Measurements from ENCODE around the gene MBP. TPM values are rescaled to one million over a fixed set of nuclear protein-coding genes. Genes with fewer than 3 reads are reported as not detected.

The MBP gene
- total and polyA plus RNA-seq, 10 of the 15 experiments (the other 5 are each of a cell fraction or from before 2014, with no cell fraction given) = 12.2 to 67.8 (median 42.1) TPM

DNA sequence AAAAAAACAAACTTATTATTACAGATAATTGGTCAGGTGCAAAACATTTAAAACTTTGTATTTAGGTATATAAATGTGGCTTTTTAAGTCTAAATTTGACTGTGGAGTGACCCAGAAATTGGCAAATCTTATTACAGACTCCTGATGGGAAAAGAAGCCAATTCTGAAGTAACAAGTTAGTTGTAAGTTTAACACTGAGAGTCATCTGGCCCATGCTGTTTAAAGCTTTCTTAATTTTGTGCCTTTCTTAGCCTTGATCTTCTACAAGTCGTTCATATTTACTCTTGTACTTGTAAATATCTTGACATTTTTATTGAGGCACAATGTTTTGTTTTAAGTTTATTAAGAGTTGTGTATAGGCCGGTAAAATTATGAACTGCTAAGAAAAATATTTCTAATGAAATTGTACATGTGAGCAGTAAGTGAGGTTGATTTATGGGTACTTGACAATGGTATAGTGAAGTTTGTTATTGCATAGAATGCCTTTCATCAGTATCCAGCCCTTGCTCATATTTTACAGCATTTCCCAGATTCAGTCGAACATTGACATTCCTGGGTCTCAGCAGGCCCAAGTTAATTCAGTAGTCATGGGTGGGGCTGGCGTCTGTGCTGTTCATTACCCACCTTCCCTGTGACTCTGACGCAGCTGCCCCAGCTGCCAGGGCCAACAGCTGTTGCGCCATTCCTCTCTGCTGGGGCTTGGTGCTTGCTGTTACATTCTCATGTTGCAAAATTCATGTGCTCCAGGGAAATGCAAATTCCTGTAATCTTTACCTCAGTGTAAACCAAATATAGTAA is 188.8 kb downstream of the MBP start:
- H3K4me3 ChIP-seq = no peak overlapping the region
- no peaks in the 10 kb centered on the region for H3K79me2 ChIP-seq (ENCODE audit: control insufficient read depth, insufficient read depth, low read length)
- H3K9me3 ChIP-seq (replicated peaks; ENCODE audit: control insufficient read depth, insufficient read depth, low read length) = no peaks in the 10 kb centered on the region
- DNase-seq (ENCODE audit: low read depth, low spot score) (no peak), FAIRE-seq (no peak), ATAC-seq (no peak)
- no peak overlapping the region for H3K4me2 ChIP-seq (ENCODE audit: control insufficient read depth, insufficient read depth)
- H4K20me1 ChIP-seq (ENCODE audit: control insufficient read depth, insufficient read depth) = no peaks in the 10 kb centered on the region
- ChIA-PET RAD21 (ENCODE audit: unreplicated experiment) (interaction anchor here (0.6 kb wide), 1 partner anchor 116 kb away, joined by 3 read pairs; no protein-coding TSS in a partner anchor), POLR2A (no interaction called here), CTCF (interaction anchor here (1.0 to 3.5 kb wide), 4 partner anchors 20 to 141 kb away, joined by 3 to 17 read pairs (median 4); no protein-coding TSS in a partner anchor), SMC1A (ENCODE audit: uncharacterized antibody, unreplicated experiment) (interaction anchor here (1.0 to 2.7 kb wide), 4 partner anchors 12 to 39 kb away, joined by 3 to 13 read pairs (median 4); no protein-coding TSS in a partner anchor)
- H3K4me1 ChIP-seq (ENCODE audit: control insufficient read depth, insufficient read depth, low read length) = no peaks in the 10 kb centered on the region
- 98% methylated on average over 6 of the region's 6 CpGs for WGBS (ENCODE audit: insufficient coverage, insufficient replicate concordance, low lambda C conversion rate, missing lambda C conversion rate)
- H3K9ac ChIP-seq (ENCODE audit: control insufficient read depth, insufficient read depth, low read length) = no peak overlapping the region
- no peaks in the 10 kb centered on the region for H3K27me3 ChIP-seq (replicated peaks in 1 of 2; ENCODE audit: control insufficient read depth in 2 of 2, insufficient read depth in 2 of 2, low read length in 1 of 2)
- no peak overlapping the region for H2AFZ ChIP-seq (ENCODE audit: control insufficient read depth, low read depth, low read length)
- intact Hi-C loops (cut with micrococcal nuclease; ENCODE audit: unreplicated experiment) (no loop called here), in situ Hi-C loops (cut with MboI) (no loop called here)
- TF ChIP-seq PRDM15 (CRISPR knock-in tag; IDR thresholded peaks at IDR 0.05) (no peak), GABPA (IDR thresholded peaks at IDR 0.05; ENCODE audit: low read depth) (no peak), HCFC1 (IDR thresholded peaks at IDR 0.05; ENCODE audit: low read length) (no peak), RCOR1 (conservative IDR thresholded peaks at IDR 0.05; ENCODE audit: low read depth, low read length) (no peak), IRF4 (IDR thresholded peaks at IDR 0.05; ENCODE audit: low read depth, low read length) (no peak), ZNF384 (IDR thresholded peaks at IDR 0.05; ENCODE audit: borderline replicate concordance, low read depth, low read length) (no peak)
- TF ChIP-seq, protein P1, sequence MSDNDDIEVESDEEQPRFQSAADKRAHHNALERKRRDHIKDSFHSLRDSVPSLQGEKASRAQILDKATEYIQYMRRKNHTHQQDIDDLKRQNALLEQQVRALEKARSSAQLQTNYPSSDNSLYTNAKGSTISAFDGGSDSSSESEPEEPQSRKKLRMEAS (IDR thresholded peaks at IDR 0.05; ENCODE audit: low read depth, low read length) = no peak
- no peak overlapping the region for H3K27ac ChIP-seq (ENCODE audit: control insufficient read depth, insufficient read depth)
- BruUV-seq (replicated peaks) = no TSS peak
- H3K36me3 ChIP-seq (ENCODE audit: control insufficient read depth in 2 of 2, insufficient read depth in 2 of 2, low read length in 1 of 2) = peaks cover 3 to 6% of the 10 kb centered on the region in 2 experiments

All from GM12878 (cell line).